Right ventricle myocardium superior (tissue), 1 donor: ENCODE measurements around the gene CROT. TPM values are rescaled to one million over a fixed set of nuclear protein-coding genes. Genes with fewer than 3 reads are reported as not detected.

Experiments
- total RNA-seq: library from RNA; stranded (reverse); fragmentation: NEBNext Ultra II Directional; extraction: Animal tissue kit (Norgen Biotek cat#: 25700); gene quantifications from one replicate; pipeline ENCODE4 v1.2.1, GENCODE V29; 2021
- donor health status: DM: no; HTN: yes; CAD: no; lungs with severe emphysema.

The CROT gene
- total RNA-seq, 1 donor from 2014 or later: 6.7 TPM

Other genes with a start within 250 kb of the CROT start
- 26.8 TPM for gene DMTF1, start 193.2 kb upstream of the CROT start, total RNA-seq
- gene TMEM243, start 125.9 kb upstream of the CROT start, total RNA-seq: 4.8 TPM
- gene ABCB4, start 130.0 kb downstream of the CROT start, total RNA-seq: 5.0 TPM